Osteoblast (primary cell): Measurements from ENCODE around the gene SP140. TPM values are rescaled to one million over a fixed set of nuclear protein-coding genes. Genes with fewer than 3 reads are reported as not detected.

Experiments used
- DNase-seq: peaks from one replicate; pipeline ENCODE4 v3.0.0; 2011; ENCODE audit warnings: low spot score, mixed read lengths; ENCODE audit not compliant: insufficient read length; ENCODE audit errors: missing footprints
- H2AFZ ChIP-seq: 2 replicates; pipeline ENCODE4 v1.6.0; 2011; ENCODE audit warnings: mild to moderate bottlenecking, low read length
- H3K27ac ChIP-seq: 2 replicates; pipeline ENCODE4 v1.5.1; 2011; ENCODE audit warnings: mild to moderate bottlenecking, low read depth, low read length, moderate library complexity
- H3K27me3 ChIP-seq: 2 replicates; pipeline ENCODE4 v1.6.0; 2012; ENCODE audit warnings: mild to moderate bottlenecking, control low read depth, inconsistent platforms, low read length, moderate library complexity; ENCODE audit not compliant: insufficient read depth
- H3K36me3 ChIP-seq: 2 replicates; pipeline ENCODE4 v1.5.1; 2011; ENCODE audit warnings: mild to moderate bottlenecking, low read length, control low read depth, moderate library complexity; ENCODE audit not compliant: insufficient read depth
- H3K4me1 ChIP-seq: 2 replicates; pipeline ENCODE4 v1.5.1; 2011; ENCODE audit warnings: mild to moderate bottlenecking, low read length, control low read depth, moderate library complexity; ENCODE audit not compliant: insufficient read depth
- H3K4me2 ChIP-seq: 2 replicates; pipeline ENCODE4 v1.6.0; 2011; ENCODE audit warnings: mild to moderate bottlenecking, low read length; ENCODE audit not compliant: insufficient read depth
- H3K4me3 ChIP-seq: fragments of 200-600 bp; sonication (generic); 3 replicates; pipeline ENCODE4 v1.5.1; 2012; ENCODE audit warnings: mild to moderate bottlenecking, low read length, inconsistent platforms; ENCODE audit not compliant: insufficient read depth
- H3K79me2 ChIP-seq: 2 replicates; pipeline ENCODE4 v1.6.0; 2012; ENCODE audit warnings: mild to moderate bottlenecking, low read length, control low read depth, inconsistent platforms; ENCODE audit not compliant: insufficient read depth
- H3K9me3 ChIP-seq: 2 replicates; pipeline ENCODE4 v1.5.1; 2011; ENCODE audit warnings: low read depth, low read length, control low read depth
- H4K20me1 ChIP-seq: 2 replicates; pipeline ENCODE4 v1.6.0; 2012; ENCODE audit warnings: mild to moderate bottlenecking, low read length, control low read depth; ENCODE audit not compliant: insufficient read depth
- CTCF ChIP-seq: IDR thresholded peaks from 2 replicates; pipeline ENCODE4 v1.5.1; 2011; ENCODE audit warnings: mild to moderate bottlenecking, low read depth, low read length, moderate library complexity; ENCODE audit errors: extremely low read depth
- total RNA-seq: library from RNA; depleted of rRNA; stranded (reverse); fragments of >200 nt; gene quantifications from 2 replicates; pipeline ENCODE4 v1.2.3, GENCODE V29; 2012

SP140 gene
- total RNA-seq, 1 donor, result 0.36 TPM

GRCh38 chr2:230181195-230181594 lies 44.3 kb upstream of the SP140 start:
- no peaks in the 10 kb centered on the region for H3K36me3 ChIP-seq
- TF ChIP-seq CTCF, result no peak
- no peaks in the 10 kb centered on the region for H3K27me3 ChIP-seq
- H4K20me1 ChIP-seq, result no peaks in the 10 kb centered on the region
- H3K79me2 ChIP-seq, result no peaks in the 10 kb centered on the region
- DNase-seq, result no peak
- no peaks in the 10 kb centered on the region for H3K9me3 ChIP-seq
- H3K27ac ChIP-seq, result no peak overlapping the region
- no peak overlapping the region for H3K4me3 ChIP-seq
- no peaks in the 10 kb centered on the region for H3K4me1 ChIP-seq
- H3K4me2 ChIP-seq, result no peak overlapping the region
- H2AFZ ChIP-seq, result no peak overlapping the region

GRCh38 chr2:230184727-230185578 lies 40.6 kb upstream of the SP140 start:
- Histone ChIP-seq H3K9me3 (no peaks in the 10 kb centered on the region), H3K79me2 (no peaks in the 10 kb centered on the region), H3K4me3 (no peak overlapping the region), H3K27ac (no peak overlapping the region), H3K4me2 (no peak overlapping the region), H4K20me1 (no peaks in the 10 kb centered on the region), H3K36me3 (no peaks in the 10 kb centered on the region), H3K27me3 (no peaks in the 10 kb centered on the region), H2AFZ (no peak overlapping the region), H3K4me1 (no peaks in the 10 kb centered on the region)
- DNase-seq, result no peak
- no peak for TF ChIP-seq CTCF

- Histone ChIP-seq H2AFZ (no peak overlapping the region), H3K27ac (no peak overlapping the region), H3K4me1 (no peaks in the 10 kb centered on the region), H3K4me2 (no peak overlapping the region), H4K20me1 (no peaks in the 10 kb centered on the region), H3K4me3 (no peak overlapping the region), H3K27me3 (no peaks in the 10 kb centered on the region), H3K36me3 (peaks cover 23% of the 10 kb centered on the region), H3K79me2 (no peaks in the 10 kb centered on the region), H3K9me3 (no peaks in the 10 kb centered on the region)
- TF ChIP-seq CTCF, result no peak
- no peak for DNase-seq
Observed at GRCh38 chr2:230202430-230203109, 23.0 kb upstream of the SP140 start.

GRCh38 chr2:230203110-230203676 lies 22.3 kb upstream of the SP140 start:
- no peaks in the 10 kb centered on the region for H3K27me3 ChIP-seq
- no peak overlapping the region for H3K4me2 ChIP-seq
- no peak for DNase-seq
- peaks cover 29% of the 10 kb centered on the region for H3K36me3 ChIP-seq
- H3K4me1 ChIP-seq, result no peaks in the 10 kb centered on the region
- no peak overlapping the region for H2AFZ ChIP-seq
- TF ChIP-seq CTCF, result no peak
- H4K20me1 ChIP-seq, result no peaks in the 10 kb centered on the region
- no peaks in the 10 kb centered on the region for H3K79me2 ChIP-seq
- no peak overlapping the region for H3K27ac ChIP-seq
- no peak overlapping the region for H3K4me3 ChIP-seq
- H3K9me3 ChIP-seq, result no peaks in the 10 kb centered on the region
